Measurements from ENCODE around the gene SMYD3.
"Not testable (repeated sequence)": the region's sequence is repeated elsewhere in the genome, so short reads cannot be mapped to it uniquely, and the experiment has no call there.

Gene SMYD3

GRCh38 chr1:246083416-246083815 lies 423.7 kb downstream of the SMYD3 start:
- DNase-seq, result peak; percentile 32 to 41

DNA sequence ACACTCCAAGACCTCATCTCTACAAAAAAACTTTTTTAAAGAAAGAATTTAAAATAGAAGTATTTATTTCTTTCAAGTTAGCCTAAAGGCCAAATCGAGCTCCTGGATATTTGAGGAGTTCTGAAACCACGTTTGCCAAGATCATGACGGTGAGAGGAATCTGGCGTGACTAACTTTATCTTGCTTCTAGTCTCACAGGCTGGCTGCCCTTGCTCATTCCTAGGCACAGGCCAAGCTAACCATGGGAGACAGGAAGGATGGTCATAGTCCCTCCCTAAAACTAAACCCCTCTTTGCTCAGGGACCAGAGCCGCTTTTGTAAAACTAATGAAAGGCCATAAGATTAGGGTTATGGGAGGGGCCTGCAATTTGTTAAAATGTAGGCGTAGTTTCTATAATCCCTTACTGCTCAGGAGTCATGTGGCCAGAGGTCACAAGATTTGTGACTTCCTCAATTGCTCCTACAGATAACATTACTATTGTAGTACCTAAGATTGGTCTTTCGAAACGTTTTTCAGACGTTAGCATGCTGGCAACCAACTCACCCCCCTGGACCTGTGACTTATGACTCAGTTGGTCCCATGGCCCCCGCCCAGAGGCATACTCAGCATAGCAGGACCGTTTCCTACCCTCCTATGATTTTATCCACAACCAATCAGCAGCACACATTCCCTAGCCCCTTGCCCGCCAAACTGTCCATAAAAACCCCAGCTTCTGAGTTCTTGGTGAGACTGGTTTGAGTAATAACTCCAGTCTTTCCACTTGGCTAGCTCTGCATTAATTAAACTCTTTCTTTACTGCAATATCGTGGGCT lies 425.0 kb downstream of the SMYD3 start:
- no peak for DNase-seq

DNA sequence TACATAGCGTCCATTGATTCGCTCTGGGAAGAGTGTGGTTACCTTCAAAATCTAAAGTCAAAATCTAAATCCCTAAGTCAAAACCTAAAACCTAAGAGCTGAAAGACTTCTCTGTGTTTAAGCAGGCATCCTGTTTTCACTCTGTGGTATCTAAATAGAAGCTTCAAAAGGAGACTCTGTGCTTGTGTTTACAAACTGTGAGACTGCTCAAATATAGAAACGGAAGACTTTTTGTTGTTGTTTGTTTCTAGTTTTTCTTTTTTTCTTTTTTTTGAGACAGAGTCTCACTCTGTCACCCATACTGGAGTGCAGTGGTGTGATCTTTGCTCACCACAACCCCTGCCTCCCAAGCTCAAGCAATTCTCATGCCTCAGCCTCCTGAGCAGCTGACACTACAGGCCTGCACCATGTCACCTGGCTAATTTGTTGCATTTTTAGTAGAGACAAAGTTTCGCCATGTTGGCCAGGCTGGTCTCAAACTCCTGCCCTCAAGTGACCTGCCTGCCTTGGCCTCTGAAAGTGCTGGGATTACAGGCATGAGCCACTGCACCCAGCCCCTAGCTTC lies 425.9 kb downstream of the SMYD3 start:
- no peak for DNase-seq

GRCh38 chr1:246080031-246080430 lies 427.0 kb downstream of the SMYD3 start:
- DNase-seq, result no peak

- no peak for DNase-seq
These were observed 428.2 kb downstream of the SMYD3 start for GRCh38 chr1:246078888-246079252.

DNA sequence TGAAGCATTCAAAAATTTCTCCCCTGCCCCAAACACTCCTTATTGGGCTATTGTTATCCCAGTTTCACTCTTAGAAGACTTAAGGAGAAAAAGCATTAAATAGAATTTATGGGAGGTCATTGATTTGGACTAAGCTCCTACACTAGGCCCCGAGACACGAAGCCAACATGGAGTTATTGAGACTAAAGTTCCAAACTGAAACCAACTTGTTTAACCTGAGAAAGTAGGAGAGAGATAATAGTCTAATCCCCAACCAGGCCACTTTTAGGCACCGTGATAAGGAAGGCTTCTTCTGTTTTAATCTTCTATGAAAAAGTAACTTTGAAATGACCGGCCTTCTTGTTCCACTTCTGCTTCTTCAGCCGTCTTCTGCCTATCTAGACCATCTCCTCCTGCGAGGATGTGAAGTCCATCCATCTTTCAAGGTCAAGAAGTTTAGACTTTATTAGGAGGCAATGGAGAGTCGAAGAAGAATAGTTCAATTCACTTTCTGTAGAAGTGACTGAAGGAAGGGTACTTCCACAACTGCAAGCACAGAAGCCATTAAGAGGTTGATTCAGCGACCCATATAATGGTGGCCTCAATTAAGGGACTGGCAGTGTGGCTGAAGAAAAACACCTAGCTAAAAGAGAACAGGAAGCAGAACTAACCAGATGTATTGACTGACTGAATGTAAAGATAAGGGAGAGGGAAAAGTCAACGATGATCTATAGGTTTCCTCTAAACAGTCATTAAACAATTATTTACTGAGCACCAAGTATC lies 428.8 kb downstream of the SMYD3 start:
- peak in 1 of 2 experiments; percentile 11 for DNase-seq

DNA sequence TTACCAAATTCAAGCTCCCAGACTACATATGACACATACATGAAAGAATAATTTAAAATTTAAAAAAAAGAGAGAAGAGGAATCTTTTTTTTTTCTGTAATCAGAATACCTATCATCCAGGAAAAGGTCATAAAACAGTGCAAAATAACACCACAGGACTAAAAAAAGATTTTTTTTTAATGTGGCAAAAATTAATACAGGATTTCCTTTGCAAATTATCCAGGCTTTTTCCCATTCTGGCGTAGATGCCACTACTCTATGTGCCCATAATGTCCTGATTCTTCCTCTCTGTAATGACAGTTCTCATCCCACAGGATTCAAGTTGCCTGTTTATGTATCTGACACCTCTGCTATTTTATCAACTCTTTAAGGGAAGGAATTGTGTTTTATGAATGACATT lies 429.6 kb downstream of the SMYD3 start:
- DNase-seq, result no peak

DNA sequence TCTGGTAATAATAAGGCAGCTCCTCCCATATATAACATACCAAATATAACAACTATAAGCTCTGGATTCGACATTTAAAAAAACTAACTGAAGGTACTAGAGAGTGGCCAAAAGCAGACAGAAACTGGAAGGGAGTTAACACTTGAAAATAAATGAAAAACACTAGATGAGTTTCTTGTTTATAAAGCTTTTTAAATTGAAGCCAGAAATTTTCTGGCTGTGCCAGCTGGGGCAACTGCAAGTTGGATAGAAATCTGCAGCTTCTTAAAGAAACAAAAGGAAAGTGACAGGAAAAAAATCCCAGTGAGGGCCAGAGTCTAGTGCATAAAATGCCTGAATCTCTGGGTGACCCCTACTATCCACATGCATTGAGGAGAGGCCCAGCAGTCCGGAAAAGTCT lies 432.7 kb downstream of the SMYD3 start:
- no peak for DNase-seq

GRCh38 chr1:246072456-246072955 lies 434.6 kb downstream of the SMYD3 start:
- DNase-seq, result no peak

DNA sequence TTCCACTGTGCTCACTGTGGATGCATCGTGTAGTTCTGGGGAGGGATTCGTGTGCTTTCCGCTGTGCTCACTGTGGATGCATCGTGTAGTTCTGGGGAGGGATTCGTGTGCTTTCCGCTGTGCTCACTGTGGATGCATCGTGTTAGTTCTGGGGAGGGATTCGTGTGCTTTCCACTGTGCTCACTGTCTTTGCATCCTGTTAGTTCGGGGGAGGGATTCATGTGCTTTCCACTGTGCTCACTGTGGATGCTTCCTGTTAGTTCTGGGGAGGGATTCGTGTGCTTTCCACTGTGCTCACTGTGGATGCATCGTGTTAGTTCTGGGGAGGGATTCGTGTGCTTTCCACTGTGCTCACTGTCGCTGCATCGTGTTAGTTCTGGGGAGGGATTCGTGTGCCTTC lies 435.1 kb downstream of the SMYD3 start:
- peak in 1 of 2 experiments; percentile 19 for DNase-seq

GRCh38 chr1:246071561-246071960 lies 435.5 kb downstream of the SMYD3 start:
- DNase-seq, result not testable (repeated sequence)

GRCh38 chr1:246069581-246069980 lies 437.5 kb downstream of the SMYD3 start:
- no peak for DNase-seq

GRCh38 chr1:246068619-246069509 lies 438.2 kb downstream of the SMYD3 start:
- DNase-seq, result no peak

DNA sequence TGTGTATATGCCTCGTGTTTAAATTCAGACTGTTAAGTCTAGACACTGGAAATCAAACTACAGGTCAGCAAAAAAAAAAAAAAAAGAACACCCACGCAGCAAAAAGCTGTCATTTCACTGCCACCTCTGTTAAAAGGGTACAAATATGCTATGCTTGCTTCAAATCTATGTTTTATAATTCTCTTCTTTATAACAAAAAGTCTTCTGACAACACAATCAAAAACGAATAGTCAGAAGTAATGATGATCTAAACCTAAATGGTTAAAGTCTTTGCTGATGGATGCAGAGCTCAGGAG lies 438.9 kb downstream of the SMYD3 start:
- DNase-seq, result no peak

GRCh38 chr1:246067432-246068216 lies 439.5 kb downstream of the SMYD3 start:
- peak; percentile 41 to 42 for DNase-seq

DNA sequence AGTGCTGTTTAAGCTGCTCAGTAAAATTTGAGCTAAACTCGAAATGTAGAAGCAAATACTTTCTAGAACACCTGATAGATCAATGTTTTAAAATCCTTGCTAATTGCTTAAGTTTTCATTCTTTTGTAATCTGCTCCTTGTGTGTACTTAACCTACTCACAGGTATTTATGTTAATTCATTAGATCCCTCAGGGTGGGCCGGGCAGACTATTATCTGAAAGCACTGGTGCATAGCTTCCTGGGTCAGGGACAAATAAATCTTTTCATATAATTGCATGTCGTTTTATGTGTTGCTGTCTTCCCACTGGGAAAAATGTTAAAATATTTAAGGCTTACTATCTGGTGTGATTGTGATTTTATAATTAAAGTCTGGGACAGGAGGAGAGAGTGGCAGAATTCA lies 440.5 kb downstream of the SMYD3 start:
- no peak for DNase-seq

DNA sequence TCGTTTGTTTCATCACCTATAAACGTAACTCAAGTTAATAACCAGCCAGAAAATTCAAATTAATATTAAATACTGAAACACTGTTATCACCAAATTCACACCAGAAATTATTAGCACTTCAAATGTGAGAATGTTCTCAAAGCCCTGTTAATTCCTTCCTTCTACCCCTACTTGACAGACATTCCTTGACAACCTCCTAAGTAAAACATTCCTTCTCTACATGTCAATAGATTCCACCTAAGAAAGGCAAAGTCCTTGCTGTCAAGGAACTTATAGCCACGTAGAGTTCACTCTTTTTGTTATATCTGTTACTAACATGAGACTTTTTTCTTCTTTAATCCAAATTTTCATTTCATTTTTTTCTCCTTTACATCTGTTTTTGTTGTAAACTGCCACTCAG lies 441.5 kb downstream of the SMYD3 start:
- DNase-seq, result no peak

GRCh38 chr1:246064891-246065290 lies 442.2 kb downstream of the SMYD3 start:
- no peak for DNase-seq

GRCh38 chr1:246063013-246063616 lies 444.0 kb downstream of the SMYD3 start:
- no peak for DNase-seq

DNA sequence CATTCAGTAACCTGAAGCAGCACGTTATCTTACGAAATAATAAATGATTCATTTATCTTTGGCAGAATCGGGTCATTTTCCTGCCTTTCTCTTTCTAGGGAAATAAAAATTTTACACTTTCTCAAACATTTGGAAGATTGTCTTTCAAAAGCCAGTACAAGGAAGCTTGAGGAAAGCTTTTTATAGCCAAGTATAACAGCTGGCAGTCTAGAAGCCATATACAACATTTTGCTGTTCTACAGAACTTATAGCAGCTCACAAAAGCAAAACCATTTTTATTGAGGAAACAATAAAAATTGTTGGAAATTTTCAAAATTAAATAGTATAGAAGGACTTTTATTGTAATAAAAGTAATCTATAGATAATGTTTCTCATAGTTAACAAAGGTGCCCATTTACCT lies 448.6 kb downstream of the SMYD3 start:
- DNase-seq, result no peak

GRCh38 chr1:246052603-246053002 lies 454.5 kb downstream of the SMYD3 start:
- DNase-seq, result no peak

Data from Kasumi-1 (cell line).